GM21381 (cell line): Measurements from ENCODE around the gene NUDT14.

Experiments
- ATAC-seq: cut with Tn5 transposase; IDR thresholded peaks from one replicate; pipeline ENCODE4 v1.9.1; 2021; ENCODE audit warnings: mild to moderate bottlenecking, moderate library complexity; ENCODE audit not compliant: unreplicated experiment

NUDT14 gene

GRCh38 chr14:105149146-105149781, 31.8 kb downstream of the NUDT14 start:
- no peak for ATAC-seq

GRCh38 chr14:105148604-105149145, 32.4 kb downstream of the NUDT14 start:
- ATAC-seq = no peak

- no peak for ATAC-seq
Observed at GRCh38 chr14:105147671-105148603, 33.2 kb downstream of the NUDT14 start.

DNA sequence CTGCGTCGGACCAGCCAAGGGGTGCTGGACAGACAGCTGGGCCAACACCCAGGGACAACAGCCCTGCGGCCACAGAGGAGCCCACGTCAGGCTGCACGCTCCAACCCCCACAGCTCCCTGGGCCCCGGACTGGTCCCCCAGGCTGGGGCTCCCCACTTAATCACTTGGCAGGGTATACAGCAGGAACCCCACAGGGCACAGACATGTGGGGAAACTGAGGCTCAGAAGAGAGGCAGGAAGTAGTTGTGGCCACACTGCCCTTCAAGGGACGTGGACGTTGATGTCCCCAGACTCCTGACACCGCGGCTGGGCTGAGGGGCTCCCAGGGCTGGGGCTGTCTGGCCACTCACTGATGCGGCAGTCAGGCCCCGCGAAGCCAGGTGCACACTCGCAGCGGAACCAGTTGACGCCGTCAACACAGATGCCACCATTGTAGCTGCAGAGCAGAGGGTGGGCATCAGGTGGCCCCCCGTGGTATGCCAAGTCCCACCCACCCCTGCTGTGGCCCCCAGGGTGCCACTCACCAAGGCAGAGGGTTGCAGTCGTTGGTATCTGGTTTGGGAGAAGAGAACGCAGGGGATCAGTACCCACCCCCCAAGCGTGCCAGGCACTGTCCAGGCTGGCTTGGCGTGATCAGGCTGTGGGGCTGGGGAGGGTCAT, 34.0 kb downstream of the NUDT14 start:
- ATAC-seq = no peak

- no peak for ATAC-seq
Observed at GRCh38 chr14:105146181-105146975, 34.7 kb downstream of the NUDT14 start.

- ATAC-seq = no peak
Observed at GRCh38 chr14:105145381-105146180, 35.5 kb downstream of the NUDT14 start.

DNA sequence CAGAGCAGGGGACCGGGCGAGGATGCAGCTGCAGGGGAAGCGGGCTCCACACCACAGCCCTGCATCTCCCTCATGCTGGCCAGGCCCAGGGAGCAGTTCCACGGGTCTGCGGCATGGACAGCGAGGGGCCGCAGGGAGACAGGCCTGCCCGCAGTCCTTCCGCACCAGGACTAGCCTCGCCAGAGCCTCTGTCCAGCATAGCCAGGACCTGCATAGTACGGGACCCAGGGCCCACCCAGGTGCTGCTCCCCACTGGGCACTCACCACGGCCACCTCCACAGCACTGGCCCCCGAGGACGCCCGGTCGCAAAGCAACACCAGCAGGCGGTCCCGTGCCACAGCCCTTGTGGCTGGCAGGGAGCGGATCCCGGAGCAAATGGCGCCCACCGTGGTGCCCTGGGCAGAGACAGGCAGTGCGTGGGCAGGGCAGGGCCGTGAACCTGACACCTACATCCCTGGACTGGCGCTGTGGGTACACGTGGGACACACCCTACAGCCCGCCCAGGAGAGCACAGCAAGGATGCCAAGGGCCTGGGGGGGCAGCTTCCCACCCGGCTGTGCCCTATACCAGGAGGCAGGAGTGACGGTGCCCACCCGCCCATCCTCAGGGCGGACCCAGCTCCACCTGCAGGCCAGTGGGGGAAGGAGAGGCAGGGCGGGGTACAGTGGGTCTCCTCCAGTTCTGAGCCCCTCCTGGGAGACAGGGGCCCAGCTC, 36.3 kb downstream of the NUDT14 start:
- no peak for ATAC-seq

- ATAC-seq = no peak
Observed at GRCh38 chr14:105144026-105144665, 37.0 kb downstream of the NUDT14 start.

- ATAC-seq = no peak
Observed at GRCh38 chr14:105143451-105144025, 37.6 kb downstream of the NUDT14 start.

- ATAC-seq = no peak
Observed at GRCh38 chr14:105142651-105143450, 38.3 kb downstream of the NUDT14 start.

GRCh38 chr14:105141486-105142281, 39.4 kb downstream of the NUDT14 start:
- no peak for ATAC-seq

GRCh38 chr14:105141026-105141425, 40.1 kb downstream of the NUDT14 start:
- no peak for ATAC-seq

DNA sequence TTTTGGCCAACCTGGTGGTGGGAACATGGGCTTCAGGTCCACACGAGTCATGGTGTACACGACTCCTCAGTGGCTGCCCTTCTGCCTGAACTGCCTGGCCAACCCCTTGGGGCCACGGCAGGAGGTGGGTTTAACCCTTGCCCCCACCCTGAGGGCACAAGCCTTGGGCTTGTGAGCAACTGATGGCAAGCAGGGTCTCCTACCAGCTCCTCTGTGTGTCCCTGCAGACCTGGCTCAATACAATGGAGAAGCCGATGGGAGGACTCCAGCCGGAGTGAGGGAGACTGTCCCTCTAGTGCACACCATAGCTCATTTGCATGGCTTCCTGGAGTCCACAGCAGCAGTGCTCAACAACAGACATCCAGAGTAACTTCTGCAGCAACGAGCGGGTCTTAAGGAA, 40.5 kb downstream of the NUDT14 start:
- no peak for ATAC-seq

DNA sequence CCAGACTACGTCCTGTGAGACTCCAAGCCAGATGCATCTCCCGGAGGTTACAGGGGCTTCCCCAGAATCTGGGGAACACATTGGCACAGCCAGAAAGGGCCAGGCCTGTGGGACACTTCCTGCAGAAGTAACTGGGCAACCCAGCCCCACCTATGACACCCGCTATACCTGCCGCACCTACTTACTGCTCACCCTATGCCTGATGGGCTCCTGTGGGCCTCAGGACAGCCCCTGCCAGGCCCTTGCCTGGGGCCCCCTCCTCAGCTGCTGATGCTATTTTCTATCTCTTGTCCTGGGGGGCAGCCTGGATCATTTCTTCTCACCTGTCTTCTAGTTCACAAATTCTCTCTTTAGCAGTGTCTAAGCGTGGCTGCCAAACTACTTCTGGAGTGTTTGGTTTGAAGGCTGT, 41.3 kb downstream of the NUDT14 start:
- ATAC-seq = no peak

DNA sequence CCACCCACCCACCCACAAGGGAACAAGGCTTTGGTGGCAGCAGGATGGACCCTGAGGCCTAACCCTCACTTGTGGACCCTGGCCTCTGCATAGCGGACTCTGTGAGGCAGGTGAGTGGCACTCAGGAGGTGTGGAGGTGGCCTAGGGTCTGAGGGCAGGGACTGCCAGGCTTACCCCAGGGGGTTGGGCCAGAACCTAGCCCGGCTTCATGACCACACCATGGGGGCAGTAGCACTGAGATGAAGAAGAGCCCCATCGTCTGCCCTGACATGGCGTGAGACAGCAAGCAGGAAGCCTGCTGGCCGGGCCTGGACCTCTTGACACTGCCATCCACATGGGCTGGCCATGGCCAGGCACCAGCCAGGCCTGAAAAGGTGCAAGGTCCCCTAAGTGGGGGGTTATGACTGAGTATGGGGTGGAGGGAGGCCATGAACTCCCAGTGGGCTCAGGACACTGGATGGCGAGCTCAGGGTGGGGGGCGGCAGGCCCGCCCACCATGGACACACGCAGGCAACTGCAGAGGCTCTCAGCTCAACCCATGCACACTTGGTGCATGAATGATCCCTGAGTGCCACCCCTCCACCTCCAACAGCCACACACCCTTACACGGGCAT, 41.8 kb downstream of the NUDT14 start:
- no peak for ATAC-seq

- no peak for ATAC-seq
Observed at GRCh38 chr14:105138551-105139111, 42.5 kb downstream of the NUDT14 start.
